SK-N-DZ (cell line): ENCODE results near the gene PACSIN3.
"Not testable (repeated sequence)": the region's sequence is repeated elsewhere in the genome, so short reads cannot be mapped to it uniquely, and the experiment has no call there.

Source experiments
- DNase-seq: peaks from one replicate; pipeline ENCODE4 v3.0.0-alpha.2; 2015; ENCODE audit warnings: low spot score

Gene PACSIN3

DNA sequence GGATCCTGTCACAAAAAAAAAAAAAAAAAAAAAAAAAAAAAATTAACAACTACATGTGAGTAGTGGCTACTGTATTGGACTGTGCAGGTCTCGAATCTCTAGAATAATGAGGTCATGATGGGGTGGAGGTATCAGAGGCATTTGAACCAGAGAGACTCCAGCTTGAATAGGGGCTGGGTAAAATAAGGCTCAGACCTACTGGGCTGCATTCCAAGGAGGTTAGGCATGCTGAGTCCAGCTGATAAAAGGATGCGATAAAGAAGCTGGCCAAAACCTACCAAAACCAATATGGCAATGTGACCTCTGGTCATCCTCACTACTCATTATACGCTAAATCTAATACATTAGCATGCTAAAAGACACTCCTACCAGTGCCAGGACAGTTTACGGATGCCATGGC, 5.9 kb upstream of the PACSIN3 start:
- DNase-seq: no peak

GRCh38 chr11:47191137-47191536, 4.9 kb upstream of the PACSIN3 start:
- DNase-seq: not testable (repeated sequence)

- no peak for DNase-seq
Observed at GRCh38 chr11:47189100-47189834, 3.0 kb upstream of the PACSIN3 start.

DNA sequence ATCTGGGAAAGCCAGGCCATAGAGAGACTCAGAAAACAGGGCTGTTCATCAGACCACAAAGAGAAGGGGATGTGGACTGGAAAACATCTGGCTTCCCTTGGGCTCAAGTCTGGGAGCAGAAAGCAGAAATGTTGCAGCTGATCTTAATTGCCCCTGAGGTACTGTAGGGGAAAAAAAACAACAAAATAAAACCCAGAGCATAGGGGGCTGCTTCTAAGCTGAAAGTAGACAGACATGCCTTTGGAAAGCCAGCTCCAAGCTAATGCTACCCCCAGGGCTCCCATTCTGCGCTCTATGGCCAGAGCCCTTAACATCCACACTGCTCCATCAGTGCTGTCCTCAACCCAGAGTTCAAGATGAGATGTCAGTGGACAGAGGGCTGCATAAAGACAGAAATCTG, 2.0 kb upstream of the PACSIN3 start:
- peak; percentile 49 for DNase-seq

DNA sequence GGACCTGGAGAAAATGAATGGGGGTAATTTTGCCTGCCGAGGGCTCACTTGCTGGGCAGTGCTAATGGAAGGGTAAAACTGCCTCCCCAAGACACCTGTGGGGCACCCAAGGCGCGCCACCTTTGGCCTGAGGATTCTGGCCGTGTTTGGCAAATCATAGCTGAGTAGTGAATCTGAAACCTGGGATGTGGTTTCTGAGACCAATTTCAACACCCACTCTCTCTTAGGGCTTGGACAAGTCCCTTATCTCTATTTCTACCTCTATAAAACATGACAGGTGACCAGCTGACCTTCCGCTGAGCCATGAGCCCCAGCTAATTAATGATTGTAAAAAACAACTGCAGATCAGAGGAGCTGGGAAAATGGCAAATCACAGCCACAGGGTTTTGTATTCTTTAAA, 1.5 kb upstream of the PACSIN3 start:
- DNase-seq: no peak

- DNase-seq: peak; percentile 54
Observed at GRCh38 chr11:47186700-47187695, 764 bp upstream of the PACSIN3 start.

- peak; percentile 53 for DNase-seq
Observed at GRCh38 chr11:47185305-47186075, 744 bp downstream of the PACSIN3 start.

DNA sequence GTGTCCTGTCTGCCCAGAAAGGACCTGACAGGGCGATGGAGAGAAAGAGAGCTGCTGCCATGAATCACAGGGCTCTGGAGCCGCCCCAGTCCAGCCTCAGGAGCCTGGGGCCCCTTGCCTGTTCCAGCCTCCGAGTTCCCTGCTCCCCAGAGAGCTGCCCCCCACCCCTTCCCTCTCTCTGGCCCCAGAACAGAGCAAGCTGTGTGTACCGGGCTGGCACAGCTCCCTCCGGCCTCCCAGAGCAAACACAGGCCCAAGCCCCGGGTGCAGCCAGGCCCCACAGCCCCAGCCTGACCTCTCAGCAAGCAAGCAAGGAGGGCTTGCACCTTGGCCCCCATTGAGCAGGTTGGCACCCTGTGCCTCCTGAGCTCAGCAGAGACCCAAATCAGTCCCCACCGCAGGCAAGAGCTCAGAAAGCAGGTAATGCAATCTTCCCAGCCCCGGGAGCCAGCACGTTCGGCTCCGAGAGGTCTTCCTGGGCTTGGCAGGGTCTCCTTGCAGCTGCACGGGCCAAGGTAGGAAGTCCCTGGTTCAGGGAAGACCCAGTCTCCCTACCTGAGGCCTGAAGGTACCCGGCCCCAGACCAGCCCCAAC, 1.4 kb downstream of the PACSIN3 start:
- DNase-seq: no peak

- DNase-seq: no peak
Observed at GRCh38 chr11:47183969-47184368, 2.3 kb downstream of the PACSIN3 start.

- no peak for DNase-seq
Observed at GRCh38 chr11:47183031-47183856, 3.0 kb downstream of the PACSIN3 start.

GRCh38 chr11:47182380-47182779, 3.9 kb downstream of the PACSIN3 start:
- no peak for DNase-seq

- no peak for DNase-seq
Observed at GRCh38 chr11:47181271-47181670, 5.0 kb downstream of the PACSIN3 start.

- no peak for DNase-seq
Observed at GRCh38 chr11:47180006-47180787, 6.0 kb downstream of the PACSIN3 start.

- DNase-seq: peak; percentile 64
Observed at GRCh38 chr11:47179655-47179991, 6.6 kb downstream of the PACSIN3 start.

DNA sequence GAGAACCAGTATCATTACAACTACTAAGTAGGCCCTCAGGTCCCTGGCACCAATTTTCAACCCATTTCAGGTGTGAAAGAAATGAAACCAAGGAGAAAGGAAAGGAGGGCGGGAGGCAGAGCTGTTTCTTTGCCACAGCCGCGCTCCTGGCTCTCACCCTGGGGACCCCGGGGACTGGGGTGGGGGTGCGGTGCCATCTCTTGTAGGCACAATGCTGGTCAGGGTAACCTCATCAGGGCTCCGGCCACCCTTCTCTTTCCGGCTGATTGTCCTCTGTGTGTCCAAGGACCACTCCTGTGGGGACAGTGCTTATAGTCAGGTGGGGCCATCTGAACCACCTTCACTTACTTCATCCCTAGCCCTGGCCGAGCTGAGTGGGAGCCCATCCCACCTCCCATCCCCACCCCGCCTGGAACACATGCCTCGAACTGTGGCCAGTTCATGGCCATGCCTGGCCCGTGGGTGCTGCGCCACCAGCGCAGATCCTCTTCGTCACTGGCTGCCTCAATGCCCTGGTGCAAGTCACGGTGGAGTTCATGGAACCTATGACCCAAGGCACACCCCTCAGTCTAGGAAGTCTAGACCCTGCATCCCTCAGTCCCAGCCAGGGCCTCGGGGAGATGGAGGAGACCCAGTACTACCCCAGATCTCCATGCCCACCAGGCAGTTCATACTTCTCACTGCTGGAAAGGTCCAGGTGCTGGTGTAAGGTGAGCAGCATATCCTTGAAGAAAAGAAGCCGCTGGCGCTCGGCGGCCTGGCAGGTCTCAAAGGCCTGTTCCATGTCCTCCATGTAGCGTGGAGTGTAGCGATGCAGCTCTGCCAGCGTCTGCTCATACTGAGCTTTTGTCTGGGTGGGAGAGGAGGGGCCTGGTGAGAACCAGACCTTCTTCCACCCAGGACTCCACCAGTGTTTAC, 7.2 kb downstream of the PACSIN3 start:
- DNase-seq: no peak

GRCh38 chr11:47178316-47178715, 7.9 kb downstream of the PACSIN3 start:
- no peak for DNase-seq

DNA sequence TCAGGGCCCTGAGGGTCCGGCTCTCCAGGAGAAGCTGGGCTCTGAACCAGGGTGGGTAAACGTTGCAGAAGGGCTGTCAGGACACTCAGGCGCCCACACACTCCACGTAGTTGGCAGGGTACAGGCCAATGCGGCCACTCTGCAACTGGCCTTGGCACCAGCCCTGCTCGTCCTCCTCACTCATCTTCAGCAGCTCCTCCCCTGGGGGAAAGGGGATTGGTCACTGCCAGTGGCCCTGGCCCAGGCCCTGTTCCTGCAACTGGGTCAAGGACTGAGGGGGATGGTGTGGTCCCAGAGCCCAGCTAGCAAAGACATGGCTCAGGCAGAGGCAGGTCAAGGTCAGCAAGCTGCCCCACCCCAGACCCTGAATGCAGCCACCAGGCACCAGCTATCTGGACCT, 8.4 kb downstream of the PACSIN3 start:
- DNase-seq: no peak

DNA sequence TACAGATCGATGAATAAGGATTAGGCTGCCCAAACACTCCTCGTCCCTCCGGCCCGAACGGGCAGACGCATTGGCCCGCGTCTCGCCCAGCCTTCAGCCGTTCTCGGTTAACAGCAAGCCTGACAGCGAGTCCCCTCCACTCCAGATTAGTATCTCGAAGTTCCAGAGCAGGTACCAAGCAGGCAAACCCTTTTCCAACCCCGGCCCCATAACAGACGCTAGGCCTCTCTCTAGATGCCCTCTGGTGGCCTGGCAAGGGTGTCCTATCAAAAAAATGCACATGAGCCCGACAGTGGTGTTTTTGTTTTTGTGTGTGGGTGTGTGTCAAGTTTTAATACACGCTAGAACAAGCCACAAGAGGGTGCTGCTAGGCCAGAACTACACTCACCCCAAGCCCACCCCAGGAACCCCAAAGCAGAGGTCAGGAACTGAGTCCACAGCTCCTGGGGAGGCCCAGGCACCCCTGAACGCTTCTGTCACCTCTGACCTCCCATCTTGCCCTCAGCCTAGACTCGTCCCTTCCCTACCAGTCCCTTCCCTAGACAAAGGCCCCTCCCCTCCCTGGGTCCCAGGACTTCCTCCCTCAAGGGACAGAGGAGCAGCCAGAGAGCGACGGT, 8.9 kb downstream of the PACSIN3 start:
- DNase-seq: peak; percentile 82
